Activated CD4-positive, alpha-beta T cell treated with anti-CD3 and anti-CD28 coated beads for 48 hours (primary cell): Measurements from ENCODE around the gene MED27.

Experiments
- DNase-seq: peaks from one replicate; pipeline ENCODE4 v3.0.0-alpha.2; 2020

MED27 gene

DNA sequence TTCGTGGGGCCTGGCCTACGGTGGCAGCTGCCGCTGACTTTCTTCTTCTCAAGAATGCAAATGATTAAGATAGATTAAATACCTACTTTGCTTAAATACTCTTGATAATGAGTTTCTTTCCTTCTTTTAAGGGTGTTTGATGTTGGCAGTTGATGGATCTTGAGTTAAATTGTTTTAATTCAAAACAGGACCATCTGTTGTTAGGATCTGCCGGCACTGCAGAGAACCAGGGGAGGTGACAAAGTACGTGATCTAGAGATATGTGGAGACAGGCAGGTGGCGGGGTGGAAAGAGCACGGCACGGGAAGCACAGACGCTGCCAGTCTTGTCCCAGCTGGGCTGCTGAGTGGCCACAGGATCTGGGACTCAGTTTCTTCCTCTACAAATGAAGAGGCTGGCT, 37.9 kb downstream of the MED27 start:
- DNase-seq = no peak

DNA sequence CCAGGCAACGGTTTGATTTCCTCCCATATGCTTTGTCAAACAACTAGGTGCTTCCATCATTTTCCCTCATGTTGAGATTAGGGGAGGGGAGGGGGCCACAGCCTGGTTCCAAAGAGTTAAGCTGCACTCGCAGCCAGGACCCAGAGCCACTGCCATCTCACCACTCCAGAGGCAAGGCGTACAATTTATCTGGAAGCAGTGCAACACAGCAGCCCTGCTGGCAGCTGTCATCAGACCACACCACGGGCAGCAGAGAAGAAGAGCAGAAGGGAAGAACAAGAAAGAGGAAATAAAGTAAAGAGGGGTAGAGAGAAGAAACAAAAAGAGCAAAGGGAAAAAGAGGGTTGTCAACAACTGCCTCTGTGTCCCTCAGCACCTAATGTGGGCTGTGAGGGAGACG, 38.9 kb downstream of the MED27 start:
- DNase-seq = no peak

- no peak for DNase-seq
These were observed 39.4 kb downstream of the MED27 start for GRCh38 chr9:132040246-132040645.

DNA sequence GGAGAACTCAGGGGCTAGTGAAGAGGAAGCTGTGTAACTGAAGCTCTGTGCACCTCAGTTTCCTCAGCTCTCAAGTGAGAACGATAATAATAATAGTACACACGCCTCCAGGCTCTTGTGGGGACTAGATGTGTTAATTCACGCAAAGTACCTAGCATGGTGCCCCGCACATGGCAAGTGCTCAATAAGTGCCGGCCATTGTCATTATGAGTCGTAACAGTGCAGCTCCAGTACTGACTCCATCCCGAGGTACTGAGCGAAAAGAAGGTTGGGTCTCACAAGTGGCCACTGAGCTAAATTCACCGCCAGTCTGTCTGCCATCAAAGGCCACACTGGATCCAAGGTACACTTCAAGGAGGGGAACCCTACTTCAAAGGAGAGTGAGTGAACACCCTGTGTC, 40.4 kb downstream of the MED27 start:
- DNase-seq = no peak

DNA sequence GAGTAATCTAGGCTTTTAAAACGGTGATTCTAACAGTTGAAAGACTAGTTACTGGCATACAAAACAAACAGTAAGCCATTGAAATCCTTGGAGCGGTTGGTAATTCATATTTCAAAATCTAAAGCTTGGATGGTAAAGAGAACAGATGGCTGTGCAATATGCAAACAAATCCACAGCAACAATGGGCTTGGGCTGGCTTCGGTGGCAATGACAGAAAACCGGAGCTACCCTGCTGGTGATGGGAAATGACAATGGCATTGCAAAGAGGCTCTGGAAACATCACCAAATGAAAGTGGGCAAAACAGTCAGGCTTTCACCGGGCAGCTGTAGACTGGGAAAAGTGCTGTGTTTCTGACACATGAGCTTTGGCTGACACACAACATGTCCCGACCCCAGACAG, 42.2 kb downstream of the MED27 start:
- DNase-seq = no peak

DNA sequence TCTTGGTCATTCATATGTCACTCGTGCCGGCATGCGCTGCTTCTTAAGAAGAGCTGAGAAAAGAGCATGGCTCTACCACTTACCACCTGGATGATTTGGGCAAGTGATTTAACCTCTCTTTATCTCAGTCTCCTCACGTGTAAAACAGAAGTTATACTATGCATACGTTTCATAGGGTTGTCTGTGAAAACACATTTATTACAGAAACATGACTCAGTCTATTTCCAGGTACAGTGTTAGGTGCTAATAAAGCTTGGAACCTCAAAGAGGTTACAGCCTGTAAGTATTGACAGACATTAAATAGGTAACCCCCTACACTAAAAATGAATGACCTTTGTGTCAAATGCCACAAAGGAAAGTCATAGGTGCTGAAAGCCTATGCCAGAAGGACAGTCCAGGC, 43.1 kb downstream of the MED27 start:
- no peak for DNase-seq

DNA sequence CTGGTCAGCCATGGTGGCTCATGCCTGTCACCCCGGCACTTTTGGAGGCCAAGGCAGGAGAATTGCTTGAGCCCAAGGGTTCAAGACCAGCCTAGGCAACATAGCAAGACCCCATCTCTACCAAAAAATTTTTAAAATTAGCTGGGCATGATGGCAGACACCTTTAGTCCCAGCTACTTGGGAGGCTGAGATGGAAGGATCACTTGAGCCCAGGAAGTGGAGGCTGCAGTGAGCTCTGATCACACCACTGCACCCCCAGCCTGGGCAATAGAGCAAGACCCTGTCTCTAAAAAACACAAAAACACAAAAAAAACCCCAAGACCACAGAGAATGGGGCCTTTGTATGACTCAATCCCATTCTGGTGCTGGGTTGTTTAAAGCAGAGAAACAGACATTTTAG, 44.0 kb downstream of the MED27 start:
- no peak for DNase-seq

- no peak for DNase-seq
These were observed 47.3 kb downstream of the MED27 start for GRCh38 chr9:132032238-132032950.

GRCh38 chr9:132031467-132032237, 48.0 kb downstream of the MED27 start:
- no peak for DNase-seq

- no peak for DNase-seq
These were observed 48.9 kb downstream of the MED27 start for GRCh38 chr9:132030626-132031325.

- DNase-seq = no peak
These were observed 51.7 kb downstream of the MED27 start for GRCh38 chr9:132027752-132028663.

DNA sequence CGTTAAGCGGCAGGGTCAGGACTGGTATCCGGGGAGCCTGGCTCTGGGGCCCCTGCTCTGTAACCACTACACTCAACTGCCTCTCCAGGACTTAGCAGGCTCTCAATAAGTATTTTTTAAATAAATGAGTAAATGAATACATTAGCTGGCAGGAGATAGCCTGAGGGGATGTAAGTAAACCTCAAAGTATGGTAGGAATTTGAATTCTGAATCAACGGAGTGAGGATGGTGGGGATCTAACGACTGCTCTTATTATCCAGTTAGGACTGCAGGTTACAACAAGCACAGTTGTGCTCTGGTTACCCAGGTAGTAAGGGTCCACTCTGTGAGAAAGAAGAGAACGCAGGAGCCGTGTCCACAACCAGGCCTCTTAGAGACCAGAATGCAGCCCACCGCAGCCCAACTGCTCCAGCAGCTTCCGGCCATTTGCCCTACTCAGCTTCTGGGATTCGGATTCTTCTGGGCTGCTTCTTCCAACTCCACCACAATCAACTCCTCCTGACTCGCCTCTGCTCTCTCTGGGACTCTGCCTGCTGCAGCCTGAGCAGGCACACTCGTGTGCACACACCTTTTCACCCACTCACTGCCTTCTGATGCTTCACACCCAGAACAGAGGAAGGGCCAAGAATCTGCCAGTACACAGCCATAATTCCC, 52.6 kb downstream of the MED27 start:
- no peak for DNase-seq

GRCh38 chr9:132025766-132026165, 53.9 kb downstream of the MED27 start:
- DNase-seq = no peak

GRCh38 chr9:132024589-132024988, 55.1 kb downstream of the MED27 start:
- DNase-seq = no peak

GRCh38 chr9:132023419-132024180, 56.1 kb downstream of the MED27 start:
- no peak for DNase-seq

DNA sequence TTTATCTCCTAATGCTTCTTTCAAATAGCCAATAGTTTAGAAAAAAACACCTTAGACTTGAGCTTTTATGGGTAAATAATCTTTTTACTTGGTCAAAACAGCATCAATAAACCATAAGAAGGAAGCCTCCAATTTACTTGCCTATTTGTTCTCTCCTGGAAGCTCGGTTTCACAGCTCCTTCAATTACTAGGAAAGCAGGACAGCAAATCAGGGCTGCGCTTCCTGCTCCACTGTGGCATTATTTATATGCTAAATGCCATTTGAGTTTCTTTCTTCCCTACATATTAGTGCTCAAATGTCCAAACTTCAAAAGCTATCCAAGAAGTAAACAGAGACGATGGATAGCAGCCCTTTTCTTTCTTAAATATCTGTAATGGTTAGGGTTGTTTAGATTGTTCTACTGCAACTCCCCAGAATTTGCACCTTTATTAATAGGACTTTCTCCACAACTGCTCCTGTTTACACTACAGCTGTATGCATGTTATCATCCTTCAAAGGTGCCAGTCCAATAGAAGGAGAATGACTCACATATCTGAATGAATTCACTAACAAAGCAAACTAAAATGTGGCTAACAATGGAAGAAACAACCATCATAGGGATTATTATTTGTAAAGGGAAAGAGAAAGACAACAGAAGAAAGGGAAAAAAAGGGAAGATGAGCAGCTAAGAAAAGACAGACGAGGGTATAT, 58.7 kb downstream of the MED27 start:
- DNase-seq = no peak

DNA sequence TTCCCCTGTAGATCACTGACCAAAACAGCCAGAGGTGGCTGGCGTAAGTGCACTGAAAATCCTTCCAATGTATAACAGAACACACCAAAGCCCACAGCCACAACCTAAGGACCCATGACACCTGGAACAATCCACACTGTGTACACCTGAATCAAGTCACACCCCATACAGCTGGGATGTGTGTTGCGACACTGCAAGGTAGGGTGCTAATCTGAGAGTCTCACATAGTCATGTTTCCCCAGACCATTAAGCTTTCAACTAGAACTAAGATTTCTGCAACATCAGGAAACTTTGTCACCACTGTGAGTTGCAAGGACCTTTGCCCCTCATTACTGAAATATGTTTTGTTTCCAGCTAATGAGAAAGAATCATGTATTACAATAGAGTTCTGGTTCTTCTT, 59.4 kb downstream of the MED27 start:
- no peak for DNase-seq

GRCh38 chr9:132019702-132020101, 60.0 kb downstream of the MED27 start:
- DNase-seq = no peak

DNA sequence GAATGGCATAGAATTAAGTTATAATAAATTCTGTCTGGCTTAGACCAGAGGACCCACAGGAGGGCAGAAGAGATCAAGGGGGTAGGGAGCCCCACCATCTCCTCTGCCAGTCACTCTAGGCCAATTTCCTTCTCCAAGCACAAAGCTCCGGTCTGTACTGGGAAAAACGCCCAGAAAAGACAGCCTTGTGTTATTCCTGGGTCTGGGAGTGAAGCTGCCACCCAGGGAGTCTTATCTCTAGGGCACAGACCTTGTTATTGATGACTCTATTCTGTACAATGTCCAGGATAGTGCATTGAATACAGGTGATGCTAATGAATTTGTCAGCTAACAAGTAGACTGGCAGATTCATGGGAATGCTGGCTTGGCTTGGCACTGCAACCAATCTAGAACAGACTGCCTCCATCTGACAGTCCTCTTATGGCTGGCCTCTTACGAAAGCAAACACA, 60.7 kb downstream of the MED27 start:
- no peak for DNase-seq

GRCh38 chr9:132016456-132016855, 63.2 kb downstream of the MED27 start:
- no peak for DNase-seq

DNA sequence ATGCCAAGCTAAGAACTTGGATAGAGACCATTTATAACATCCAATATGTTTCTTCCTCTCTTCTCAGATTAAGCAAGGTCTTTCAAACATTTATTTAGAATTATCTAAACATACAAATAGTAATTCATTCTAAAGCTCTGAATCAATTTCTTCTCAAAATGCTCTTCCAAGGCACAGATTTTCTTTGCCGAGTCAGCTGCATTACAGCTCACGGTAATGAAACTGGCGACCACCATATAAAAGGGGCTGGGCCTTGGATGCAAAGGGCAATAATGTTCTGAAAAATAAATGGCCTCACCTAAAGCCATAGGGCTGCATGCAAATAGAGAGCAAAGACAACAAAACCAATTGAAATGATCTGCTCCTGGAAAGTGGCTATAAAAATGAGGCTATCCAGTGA, 63.8 kb downstream of the MED27 start:
- DNase-seq = no peak
